ENCODE results near the gene UBL4B. TPM values are rescaled to one million over a fixed set of nuclear protein-coding genes. Genes with fewer than 3 reads are reported as not detected.

UBL4B gene
- total RNA-seq, 1 experiment from 2014 or later: not detected

DNA sequence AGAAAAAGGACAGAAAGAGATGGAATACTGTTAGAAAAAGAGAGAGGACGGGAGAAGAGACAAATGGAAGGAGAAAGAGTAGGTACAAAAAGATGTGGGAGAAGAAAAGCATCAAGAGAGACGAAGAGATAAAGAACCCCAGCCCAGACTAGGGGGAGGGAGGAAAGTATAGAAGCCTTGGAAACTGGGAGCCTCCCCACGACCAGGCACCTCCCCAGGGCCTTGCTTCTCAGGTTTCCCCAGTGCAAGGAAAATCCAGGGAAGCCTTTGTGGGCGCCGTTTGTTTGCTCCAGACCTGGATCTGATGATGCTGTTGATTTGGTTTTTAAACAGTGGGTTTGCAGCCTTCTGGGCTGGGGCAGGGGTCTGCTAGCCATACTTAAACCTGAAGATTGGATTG, 26.6 kb upstream of the UBL4B start:
- ChIA-PET POLR2A (no interaction called here), CTCF (interaction anchor here (0.7 to 1.0 kb wide), 2 partner anchors 20 to 33 kb away, joined by 3 read pairs; no protein-coding TSS in a partner anchor)
- no peaks in the 10 kb centered on the region for H3K9me3 Mint-ChIP-seq (ENCODE audit: unreplicated experiment)
- H3K4me1 Mint-ChIP-seq (ENCODE audit: insufficient read depth, unreplicated experiment): no peaks in the 10 kb centered on the region
- no TSS peak for BruUV-seq (replicated peaks)
- DNase-seq (ENCODE audit: unreplicated experiment): no peak
- no peak overlapping the region for H3K4me3 Mint-ChIP-seq (ENCODE audit: unreplicated experiment)
- H3K27me3 Mint-ChIP-seq (ENCODE audit: insufficient read depth, unreplicated experiment): peaks cover 37% of the 10 kb centered on the region
- no peak overlapping the region for H3K27ac Mint-ChIP-seq (ENCODE audit: low read depth, unreplicated experiment)
- intact Hi-C loops (cut with micrococcal nuclease): no loop called here
- TF ChIP-seq, protein P1, sequence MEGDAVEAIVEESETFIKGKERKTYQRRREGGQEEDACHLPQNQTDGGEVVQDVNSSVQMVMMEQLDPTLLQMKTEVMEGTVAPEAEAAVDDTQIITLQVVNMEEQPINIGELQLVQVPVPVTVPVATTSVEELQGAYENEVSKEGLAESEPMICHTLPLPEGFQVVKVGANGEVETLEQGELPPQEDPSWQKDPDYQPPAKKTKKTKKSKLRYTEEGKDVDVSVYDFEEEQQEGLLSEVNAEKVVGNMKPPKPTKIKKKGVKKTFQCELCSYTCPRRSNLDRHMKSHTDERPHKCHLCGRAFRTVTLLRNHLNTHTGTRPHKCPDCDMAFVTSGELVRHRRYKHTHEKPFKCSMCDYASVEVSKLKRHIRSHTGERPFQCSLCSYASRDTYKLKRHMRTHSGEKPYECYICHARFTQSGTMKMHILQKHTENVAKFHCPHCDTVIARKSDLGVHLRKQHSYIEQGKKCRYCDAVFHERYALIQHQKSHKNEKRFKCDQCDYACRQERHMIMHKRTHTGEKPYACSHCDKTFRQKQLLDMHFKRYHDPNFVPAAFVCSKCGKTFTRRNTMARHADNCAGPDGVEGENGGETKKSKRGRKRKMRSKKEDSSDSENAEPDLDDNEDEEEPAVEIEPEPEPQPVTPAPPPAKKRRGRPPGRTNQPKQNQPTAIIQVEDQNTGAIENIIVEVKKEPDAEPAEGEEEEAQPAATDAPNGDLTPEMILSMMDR (IDR thresholded peaks at IDR 0.05; ENCODE audit: unreplicated experiment): no peak
- no peaks in the 10 kb centered on the region for H3K36me3 Mint-ChIP-seq (ENCODE audit: insufficient read depth, unreplicated experiment)

DNA sequence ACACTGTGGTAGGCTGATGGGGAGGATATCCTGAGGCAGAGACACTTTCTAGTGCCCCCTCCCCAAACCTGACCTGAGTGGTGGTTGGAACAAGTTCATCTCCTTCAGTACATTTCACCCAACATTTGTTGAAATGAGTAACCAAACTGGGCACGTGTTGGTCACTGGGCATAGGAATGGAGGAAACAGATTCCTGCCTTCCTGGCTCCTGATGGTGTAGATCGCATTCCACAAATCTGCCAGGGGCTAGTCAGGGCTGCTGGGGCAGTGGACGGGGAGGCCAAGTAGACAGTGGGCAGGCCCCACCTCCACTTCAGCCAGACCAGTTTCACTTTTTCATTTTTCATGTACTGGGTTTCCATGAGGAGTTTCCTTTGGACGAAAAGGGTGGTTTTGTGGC, 25.3 kb upstream of the UBL4B start:
- intact Hi-C loops (cut with micrococcal nuclease): no loop called here
- Mint-ChIP-seq H3K9me3 (ENCODE audit: unreplicated experiment) (no peaks in the 10 kb centered on the region), H3K27me3 (ENCODE audit: insufficient read depth, unreplicated experiment) (peaks cover 41% of the 10 kb centered on the region), H3K36me3 (ENCODE audit: insufficient read depth, unreplicated experiment) (no peaks in the 10 kb centered on the region), H3K4me1 (ENCODE audit: insufficient read depth, unreplicated experiment) (no peaks in the 10 kb centered on the region), H3K4me3 (ENCODE audit: unreplicated experiment) (no peak overlapping the region), H3K27ac (ENCODE audit: low read depth, unreplicated experiment) (no peak overlapping the region)
- no TSS peak for BruUV-seq (replicated peaks)
- TF ChIP-seq, protein P1 (IDR thresholded peaks at IDR 0.05; ENCODE audit: unreplicated experiment): no peak
- ChIA-PET CTCF (interaction anchor here (1.0 to 6.4 kb wide), 5 partner anchors 9 to 69 kb away, joined by 4 to 167 read pairs (median 12); partner anchors contain the start of gene ALX3), POLR2A (no interaction called here)
- DNase-seq (ENCODE audit: unreplicated experiment): no peak

DNA sequence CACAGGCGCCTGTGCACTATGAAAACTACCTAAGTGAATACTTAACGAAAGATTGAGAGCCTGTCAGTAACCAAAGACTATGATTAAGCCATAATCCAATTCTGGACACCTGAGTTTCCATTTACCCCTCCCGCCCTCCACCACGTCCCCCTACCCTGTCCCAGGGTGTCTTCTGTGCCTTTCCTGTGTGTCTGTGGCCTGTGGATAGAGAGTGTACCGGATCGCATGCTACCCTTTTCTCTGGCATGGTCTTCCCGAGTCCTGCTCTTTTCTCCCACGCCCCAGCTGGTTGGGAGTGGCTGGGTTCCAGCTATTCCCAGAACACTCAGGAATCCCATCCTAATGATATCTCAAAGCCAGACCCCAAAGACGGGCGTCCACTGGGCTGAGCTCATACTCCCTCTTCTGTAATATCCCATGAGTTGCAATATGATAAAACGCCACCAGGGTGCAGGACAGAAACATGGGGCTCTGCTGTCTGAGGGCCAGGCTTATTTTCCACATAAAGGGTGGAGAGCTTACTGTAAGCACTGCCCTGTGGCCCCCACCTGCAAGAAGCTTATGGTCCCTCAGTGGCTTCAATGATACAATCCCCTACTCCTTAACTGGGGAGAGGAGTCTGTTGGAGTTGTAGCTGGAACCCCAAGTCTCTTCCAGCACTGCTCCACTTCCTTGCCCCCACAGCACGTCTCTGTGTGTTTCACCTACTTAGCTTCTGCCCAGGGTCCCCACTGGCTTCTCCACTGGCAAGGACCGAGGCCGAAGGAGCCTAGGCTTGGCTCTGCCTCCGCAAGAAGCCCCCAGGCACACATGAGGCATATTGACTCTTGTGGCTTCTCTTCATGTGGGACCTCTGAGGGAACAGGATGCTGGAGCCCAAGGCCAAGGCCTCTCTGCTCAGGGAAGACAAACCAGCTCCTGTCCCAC, 24.2 kb upstream of the UBL4B start:
- ChIA-PET POLR2A (interaction anchor here (0.8 kb wide), 1 partner anchor 18 kb away, joined by 3 read pairs; no protein-coding TSS in a partner anchor), CTCF (interaction anchor here (0.5 to 6.4 kb wide), 39 partner anchors 9 to 977 kb away, joined by 3 to 167 read pairs (median 4); partner anchors contain the start of genes ALX3 and UBL4B)
- Mint-ChIP-seq H3K27me3 (ENCODE audit: insufficient read depth, unreplicated experiment) (peaks cover 47% of the 10 kb centered on the region), H3K27ac (ENCODE audit: low read depth, unreplicated experiment) (no peak overlapping the region), H3K4me3 (ENCODE audit: unreplicated experiment) (no peak overlapping the region), H3K36me3 (ENCODE audit: insufficient read depth, unreplicated experiment) (no peaks in the 10 kb centered on the region), H3K9me3 (ENCODE audit: unreplicated experiment) (no peaks in the 10 kb centered on the region), H3K4me1 (ENCODE audit: insufficient read depth, unreplicated experiment) (no peaks in the 10 kb centered on the region)
- intact Hi-C loops (cut with micrococcal nuclease): loop anchor here (1.0 kb wide), 1 partner anchor 18 kb away; no protein-coding TSS in a partner anchor
- TF ChIP-seq, protein P1 (IDR thresholded peaks at IDR 0.05; ENCODE audit: unreplicated experiment): peak; percentile 65
- no TSS peak for BruUV-seq (replicated peaks)
- DNase-seq (ENCODE audit: unreplicated experiment): peak; percentile 70

DNA sequence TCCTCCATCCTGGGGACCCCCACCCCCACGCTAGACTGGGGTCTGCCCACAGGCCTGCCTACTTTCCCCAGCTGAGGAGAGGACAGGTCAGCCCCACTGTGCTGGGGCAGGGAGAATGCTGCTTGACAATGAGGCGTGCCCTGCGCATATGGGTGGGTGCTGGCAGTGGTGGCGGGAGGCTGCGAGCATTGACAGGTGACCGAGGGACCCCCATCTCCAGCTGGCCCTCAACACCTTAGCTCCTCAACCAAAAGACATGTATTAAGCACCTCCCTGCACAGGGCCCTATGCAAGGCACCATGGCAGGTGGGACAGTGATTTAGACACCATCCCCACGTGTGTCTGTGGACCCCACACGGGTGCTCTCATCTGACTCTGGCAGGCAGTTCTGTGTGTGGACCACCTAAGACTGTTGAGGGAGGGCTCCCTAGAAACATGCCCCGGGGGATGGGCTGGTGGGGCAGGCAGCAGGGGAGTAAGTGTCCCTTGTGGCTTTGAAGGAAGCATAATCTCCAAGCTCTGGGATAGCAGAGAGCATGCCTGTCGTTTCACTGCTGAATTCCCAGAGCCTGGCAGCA, 23.4 kb upstream of the UBL4B start:
- no peak overlapping the region for H3K4me3 Mint-ChIP-seq (ENCODE audit: unreplicated experiment)
- H3K9me3 Mint-ChIP-seq (ENCODE audit: unreplicated experiment): no peaks in the 10 kb centered on the region
- H3K36me3 Mint-ChIP-seq (ENCODE audit: insufficient read depth, unreplicated experiment): no peaks in the 10 kb centered on the region
- DNase-seq (ENCODE audit: unreplicated experiment): no peak
- BruUV-seq (replicated peaks): no TSS peak
- ChIA-PET POLR2A (no interaction called here), CTCF (interaction anchor here (0.5 to 6.4 kb wide), 32 partner anchors 9 to 694 kb away, joined by 3 to 167 read pairs (median 4); partner anchors contain the start of genes ALX3 and UBL4B)
- no peaks in the 10 kb centered on the region for H3K4me1 Mint-ChIP-seq (ENCODE audit: insufficient read depth, unreplicated experiment)
- peaks cover 40% of the 10 kb centered on the region for H3K27me3 Mint-ChIP-seq (ENCODE audit: insufficient read depth, unreplicated experiment)
- TF ChIP-seq, protein P1 (IDR thresholded peaks at IDR 0.05; ENCODE audit: unreplicated experiment): no peak
- no peak overlapping the region for H3K27ac Mint-ChIP-seq (ENCODE audit: low read depth, unreplicated experiment)
- intact Hi-C loops (cut with micrococcal nuclease): loop anchor here (1.0 kb wide), 1 partner anchor 17 kb away; no protein-coding TSS in a partner anchor

Data from MCF 10A (cell line).